ENCODE results near the gene ERC1. TPM values are rescaled to one million over a fixed set of nuclear protein-coding genes. Genes with fewer than 3 reads are reported as not detected.

The ERC1 gene
- total and polyA plus RNA-seq, 9 of the 15 experiments (the other 6 are each of a cell fraction or from before 2014, with no cell fraction given), result 0.74 to 11.8 (median 4.8) TPM

DNA sequence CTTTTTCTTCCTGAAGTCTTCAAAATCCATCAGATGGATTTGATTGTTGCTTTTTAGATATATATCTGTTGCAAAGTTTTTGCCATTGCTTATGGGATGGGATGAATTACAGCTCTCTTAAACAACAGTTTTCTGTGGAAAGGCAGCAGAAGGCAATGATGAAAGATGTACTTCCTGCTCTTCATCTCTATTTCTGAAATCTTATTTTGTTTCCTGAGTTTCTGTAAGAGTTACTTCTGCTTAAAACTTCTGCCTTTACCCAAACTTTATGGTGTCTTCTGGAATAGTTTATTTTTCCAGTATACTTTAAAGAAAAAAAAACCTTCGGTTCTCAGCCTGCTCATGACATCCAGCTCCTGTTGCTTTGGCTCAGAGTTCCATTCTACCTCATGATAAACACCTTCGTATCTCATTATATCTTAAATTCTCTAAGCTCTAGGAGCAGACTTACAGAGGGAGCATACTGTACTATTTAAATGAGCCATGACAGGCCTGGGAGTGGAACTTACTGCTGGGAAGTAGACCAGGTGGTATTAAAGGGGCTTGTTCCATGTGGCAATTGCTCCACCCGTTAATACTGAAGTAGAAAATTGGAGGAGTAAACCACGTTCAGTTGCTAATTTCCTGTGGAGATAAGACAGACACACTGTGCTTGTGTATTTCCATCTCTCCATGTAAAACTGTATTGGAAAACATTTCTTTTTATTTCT is 314.9 kb downstream of the ERC1 start:
- Histone ChIP-seq H3K9me1 (ENCODE audit: control insufficient read depth, insufficient read depth, low read length) (no peaks in the 10 kb centered on the region), H3K36me3 (ENCODE audit: control insufficient read depth, insufficient read depth, low read length) (no peaks in the 10 kb centered on the region), H3K27ac (ENCODE audit: extremely low read depth, low read depth, low read length) (peak overlapping the region; percentile 95), H3K9ac (ENCODE audit: insufficient read depth in 1 of 2, low read depth in 2 of 2, low read length in 2 of 2) (peak overlapping the region in 1 of 2 experiments; percentile 74; a peak in 2 of 4 replicates), H4K20me1 (replicated peaks; ENCODE audit: control insufficient read depth, insufficient read depth, low read length) (no peaks in the 10 kb centered on the region), H3K79me2 (ENCODE audit: control insufficient read depth, insufficient read depth, low read length) (no peaks in the 10 kb centered on the region), H2AFZ (ENCODE audit: low read depth, low read length) (peak overlapping the region; percentile 72), H3K27me3 (ENCODE audit: control insufficient read depth in 2 of 2, insufficient read depth in 2 of 2, low read length in 2 of 2) (no peaks in the 10 kb centered on the region), H3K4me1 (replicated peaks in 1 of 2; ENCODE audit: control insufficient read depth in 2 of 2, insufficient read depth in 2 of 2, low read length in 2 of 2) (peaks cover 12 to 35% of the 10 kb centered on the region in 2 experiments), H3K9me3 (replicated peaks; ENCODE audit: control insufficient read depth, insufficient read depth, low read depth, low read length) (no peaks in the 10 kb centered on the region), H3K4me3 (no peak overlapping the region), H3K4me2 (ENCODE audit: insufficient read depth, low read length) (peak overlapping the region; percentile 78; the same call in 1 of the 2 replicates)
- ChIA-PET POLR2A (interaction anchor here (1.6 to 1.9 kb wide), 3 partner anchors 10 to 13 kb away, joined by 5 to 8 read pairs (median 7); no protein-coding TSS in a partner anchor), CTCF (ENCODE audit: low intra/inter-chr PET ratio) (no interaction called here)
- intact Hi-C loops (cut with micrococcal nuclease), result no loop called here
- in situ Hi-C loops (cut with MboI), result no loop called here
- FAIRE-seq (peak; percentile 69), ATAC-seq (peak; percentile 30), DNase-seq (ENCODE audit: extremely low read depth in 1 of 4, low spot score in 3 of 4) (peak in 2 of 4 experiments; percentile 14 to 28)
- no TSS peak for BruUV-seq (replicated peaks)
- 3% methylated on average over 4 of the region's 4 CpGs for whole genome bisulfite sequencing (ENCODE audit: insufficient coverage, low coverage, missing lambda C conversion rate)
- TF ChIP-seq, protein P1, sequence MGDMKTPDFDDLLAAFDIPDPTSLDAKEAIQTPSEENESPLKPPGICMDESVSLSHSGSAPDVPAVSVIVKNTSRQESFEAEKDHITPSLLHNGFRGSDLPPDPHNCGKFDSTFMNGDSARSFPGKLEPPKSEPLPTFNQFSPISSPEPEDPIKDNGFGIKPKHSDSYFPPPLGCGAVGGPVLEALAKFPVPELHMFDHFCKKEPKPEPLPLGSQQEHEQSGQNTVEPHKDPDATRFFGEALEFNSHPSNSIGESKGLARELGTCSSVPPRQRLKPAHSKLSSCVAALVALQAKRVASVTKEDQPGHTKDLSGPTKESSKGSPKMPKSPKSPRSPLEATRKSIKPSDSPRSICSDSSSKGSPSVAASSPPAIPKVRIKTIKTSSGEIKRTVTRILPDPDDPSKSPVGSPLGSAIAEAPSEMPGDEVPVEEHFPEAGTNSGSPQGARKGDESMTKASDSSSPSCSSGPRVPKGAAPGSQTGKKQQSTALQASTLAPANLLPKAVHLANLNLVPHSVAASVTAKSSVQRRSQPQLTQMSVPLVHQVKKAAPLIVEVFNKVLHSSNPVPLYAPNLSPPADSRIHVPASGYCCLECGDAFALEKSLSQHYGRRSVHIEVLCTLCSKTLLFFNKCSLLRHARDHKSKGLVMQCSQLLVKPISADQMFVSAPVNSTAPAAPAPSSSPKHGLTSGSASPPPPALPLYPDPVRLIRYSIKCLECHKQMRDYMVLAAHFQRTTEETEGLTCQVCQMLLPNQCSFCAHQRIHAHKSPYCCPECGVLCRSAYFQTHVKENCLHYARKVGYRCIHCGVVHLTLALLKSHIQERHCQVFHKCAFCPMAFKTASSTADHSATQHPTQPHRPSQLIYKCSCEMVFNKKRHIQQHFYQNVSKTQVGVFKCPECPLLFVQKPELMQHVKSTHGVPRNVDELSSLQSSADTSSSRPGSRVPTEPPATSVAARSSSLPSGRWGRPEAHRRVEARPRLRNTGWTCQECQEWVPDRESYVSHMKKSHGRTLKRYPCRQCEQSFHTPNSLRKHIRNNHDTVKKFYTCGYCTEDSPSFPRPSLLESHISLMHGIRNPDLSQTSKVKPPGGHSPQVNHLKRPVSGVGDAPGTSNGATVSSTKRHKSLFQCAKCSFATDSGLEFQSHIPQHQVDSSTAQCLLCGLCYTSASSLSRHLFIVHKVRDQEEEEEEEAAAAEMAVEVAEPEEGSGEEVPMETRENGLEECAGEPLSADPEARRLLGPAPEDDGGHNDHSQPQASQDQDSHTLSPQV (IDR thresholded peaks at IDR 0.05), result peak; percentile 52
- no peak for TF ChIP-seq NR1H2 (CRISPR knock-in tag; IDR thresholded peaks at IDR 0.05)
- no peak for TF ChIP-seq RAD21 (CRISPR knock-in tag; conservative IDR thresholded peaks at IDR 0.05 in 1 of 2, IDR thresholded peaks at IDR 0.05 in 1 of 2)
- TF ChIP-seq CXXC5 (CRISPR knock-in tag; IDR thresholded peaks at IDR 0.05), result 0 out of 2 replicates have a peak, but pooled peaks have one; percentile 7

All from K562 (cell line).